Dermis microvascular lymphatic vessel endothelial cell (primary cell): ENCODE measurements around the gene FLOT1. TPM values are rescaled to one million over a fixed set of nuclear protein-coding genes. Genes with fewer than 3 reads are reported as not detected.

Source experiments
- DNase-seq, 2 donors: peaks; one replicate each; pipeline versions ENCODE4 v3.0.0 to v3.0.0-alpha.2; 2010; ENCODE audit warnings: low read depth in 2 of 2
- total RNA-seq: library from RNA; depleted of rRNA; stranded (reverse); fragments of >200 nt; gene quantifications from 2 replicates; pipeline ENCODE4 v1.2.1, GENCODE V29; 2014

Gene FLOT1
- total RNA-seq, 1 donor from 2014 or later, result 55.2 TPM

GRCh38 chr6:30705620-30706019 lies 36.9 kb downstream of the FLOT1 start:
- DNase-seq, result no peak

DNA sequence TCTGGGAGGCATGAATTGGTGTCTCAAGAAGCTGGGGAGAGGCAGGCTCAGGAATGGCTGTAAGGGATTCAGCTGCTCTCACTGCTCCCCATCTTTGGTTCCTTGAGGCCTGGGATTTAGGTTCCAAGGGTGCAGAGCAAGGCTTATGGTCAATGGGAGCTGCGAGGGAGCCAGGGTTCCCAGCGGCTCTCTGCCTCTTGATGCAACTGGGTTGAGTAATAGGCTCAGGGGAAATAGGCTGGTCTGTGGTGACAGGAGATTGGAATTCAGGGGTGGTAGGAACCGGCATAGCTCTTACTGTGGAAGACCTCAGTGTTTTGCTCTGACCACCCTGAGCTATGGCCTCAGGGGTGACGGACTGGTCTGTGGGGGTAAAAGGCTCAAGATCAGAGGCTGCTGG lies 38.7 kb downstream of the FLOT1 start:
- DNase-seq, result no peak

GRCh38 chr6:30703011-30703410 lies 39.5 kb downstream of the FLOT1 start:
- DNase-seq, result no peak

DNA sequence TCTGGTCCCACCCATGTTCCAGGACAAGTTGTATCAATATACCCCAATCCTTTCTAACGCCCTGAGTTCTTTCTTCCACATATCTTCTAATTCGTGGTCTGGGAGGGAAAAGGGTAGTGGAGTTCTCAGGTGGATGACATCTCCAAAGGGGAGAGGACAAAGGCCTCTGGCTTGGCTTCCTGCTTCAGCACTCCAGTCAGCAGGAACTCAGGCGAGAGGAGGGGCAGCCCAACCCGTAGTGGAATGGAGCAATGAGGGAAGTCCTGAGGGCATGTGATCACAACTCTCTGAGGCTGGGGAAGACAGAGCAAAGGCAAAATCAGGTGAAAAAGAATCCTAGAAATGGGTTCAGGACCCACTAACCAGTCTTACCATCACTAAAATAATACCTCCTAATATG lies 42.1 kb downstream of the FLOT1 start:
- DNase-seq, result no peak

DNA sequence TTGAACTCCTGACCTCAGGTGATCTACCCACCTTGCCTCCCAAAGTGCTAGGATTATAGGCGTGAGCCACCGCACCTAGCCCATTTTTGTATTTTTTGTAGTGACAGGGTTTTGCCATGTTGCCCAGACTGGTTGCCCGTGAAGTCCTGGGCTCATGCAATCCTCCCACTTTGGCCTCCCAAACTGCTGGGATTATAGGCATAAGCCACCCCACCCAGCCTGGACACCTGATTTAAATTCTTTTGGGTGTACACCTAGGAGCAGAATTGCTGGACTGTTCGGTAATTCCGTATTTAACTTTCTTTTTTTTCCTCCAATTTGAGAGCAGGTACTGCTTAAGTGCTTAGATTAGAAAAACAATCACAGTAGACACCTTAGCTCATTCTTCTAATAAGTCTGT lies 46.1 kb downstream of the FLOT1 start:
- DNase-seq, result no peak

DNA sequence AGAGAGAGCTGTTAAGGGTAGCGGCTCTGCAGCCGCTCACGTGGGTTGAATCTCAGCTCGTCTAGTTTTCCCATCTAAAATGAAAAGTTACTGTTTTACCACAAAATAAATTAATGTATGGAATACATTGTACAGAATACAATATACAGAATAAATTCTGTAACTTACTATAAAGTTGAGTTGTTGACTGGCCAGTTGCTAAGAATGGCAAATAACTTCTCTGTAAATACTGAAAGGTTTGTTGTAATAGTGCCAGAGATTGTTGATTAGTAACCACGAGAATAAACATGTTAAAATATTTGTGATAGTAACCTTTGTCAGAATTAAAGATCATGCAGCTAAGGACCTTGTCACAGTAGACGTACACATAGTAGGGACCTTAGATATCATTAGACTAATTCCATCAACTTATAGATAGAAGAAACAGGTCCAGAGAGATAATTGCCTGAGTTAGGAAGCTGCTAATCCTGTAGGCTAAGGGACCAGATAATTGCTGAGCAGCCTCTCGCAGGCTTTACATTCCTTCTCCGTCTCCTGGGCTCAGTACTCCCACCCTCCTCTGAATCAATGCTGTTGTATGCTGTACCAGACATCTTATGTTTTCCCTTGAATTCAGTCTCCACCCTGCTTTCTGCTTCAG lies 51.2 kb downstream of the FLOT1 start:
- no peak for DNase-seq

DNA sequence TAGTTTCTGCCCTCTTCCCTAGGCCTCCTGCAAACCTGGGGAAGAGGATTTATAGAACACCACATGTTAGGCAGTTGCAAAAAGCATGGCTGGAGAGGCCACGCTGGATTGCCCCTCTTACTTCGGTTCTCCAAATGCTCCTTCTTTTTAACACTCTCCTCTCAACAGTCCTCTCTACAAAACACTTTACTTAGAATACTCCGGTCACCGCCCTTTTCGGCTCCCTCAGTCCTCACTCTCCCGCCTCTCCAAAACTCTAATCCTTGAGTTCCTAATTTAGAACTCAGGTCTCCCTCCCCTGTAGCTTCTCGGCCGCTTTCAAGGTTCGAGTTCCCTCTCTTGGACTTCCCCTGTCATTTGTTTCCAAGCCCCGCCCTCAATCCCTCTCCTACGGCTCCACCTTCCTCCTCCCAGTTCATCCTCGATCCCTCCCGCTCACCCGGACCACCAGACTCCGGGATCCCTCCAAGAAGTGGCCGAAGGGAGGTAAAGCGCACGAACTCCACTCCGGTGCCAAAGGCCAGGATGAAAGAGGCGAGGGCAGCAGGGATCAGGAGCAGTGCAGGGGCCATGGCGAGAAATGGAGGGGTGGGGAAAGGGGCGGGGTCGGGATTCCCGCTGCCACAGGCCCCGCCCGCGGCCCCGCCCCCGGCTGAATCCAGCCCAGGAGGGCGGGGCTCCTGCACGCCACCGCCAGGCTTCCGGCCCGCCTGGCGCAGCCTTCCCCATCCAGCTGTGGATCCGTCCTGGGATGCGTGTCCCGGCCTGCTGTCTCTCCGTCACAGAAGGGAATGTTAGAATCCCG lies 51.9 kb downstream of the FLOT1 start, which contains the start of gene NRM:
TSS of gene NRM (minus strand) at position 582 of the 805 bp plus-strand sequence. CDS start at position 572, 10 bp downstream.
- peak; percentile 59 to 83 for DNase-seq

DNA sequence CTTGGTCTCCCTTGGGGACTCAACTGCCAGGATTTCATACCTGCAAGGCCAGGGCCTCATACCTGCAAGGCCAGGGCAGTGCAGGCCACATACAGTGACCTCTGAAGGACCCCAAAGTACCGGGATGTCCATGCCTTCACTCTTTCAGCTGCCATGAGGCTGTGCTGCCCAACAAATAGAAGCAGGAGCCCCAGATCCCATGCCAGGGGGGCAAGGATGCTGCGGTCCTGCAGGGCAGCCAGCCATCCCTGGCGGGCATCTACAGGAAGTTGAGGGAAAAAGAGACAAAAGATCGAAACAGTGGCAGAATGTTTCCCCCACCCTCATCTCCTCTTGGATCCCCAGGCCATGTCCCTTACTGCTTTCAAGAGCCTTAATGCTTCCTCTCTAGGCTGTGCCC lies 52.5 kb downstream of the FLOT1 start:
- DNase-seq, result no peak

DNA sequence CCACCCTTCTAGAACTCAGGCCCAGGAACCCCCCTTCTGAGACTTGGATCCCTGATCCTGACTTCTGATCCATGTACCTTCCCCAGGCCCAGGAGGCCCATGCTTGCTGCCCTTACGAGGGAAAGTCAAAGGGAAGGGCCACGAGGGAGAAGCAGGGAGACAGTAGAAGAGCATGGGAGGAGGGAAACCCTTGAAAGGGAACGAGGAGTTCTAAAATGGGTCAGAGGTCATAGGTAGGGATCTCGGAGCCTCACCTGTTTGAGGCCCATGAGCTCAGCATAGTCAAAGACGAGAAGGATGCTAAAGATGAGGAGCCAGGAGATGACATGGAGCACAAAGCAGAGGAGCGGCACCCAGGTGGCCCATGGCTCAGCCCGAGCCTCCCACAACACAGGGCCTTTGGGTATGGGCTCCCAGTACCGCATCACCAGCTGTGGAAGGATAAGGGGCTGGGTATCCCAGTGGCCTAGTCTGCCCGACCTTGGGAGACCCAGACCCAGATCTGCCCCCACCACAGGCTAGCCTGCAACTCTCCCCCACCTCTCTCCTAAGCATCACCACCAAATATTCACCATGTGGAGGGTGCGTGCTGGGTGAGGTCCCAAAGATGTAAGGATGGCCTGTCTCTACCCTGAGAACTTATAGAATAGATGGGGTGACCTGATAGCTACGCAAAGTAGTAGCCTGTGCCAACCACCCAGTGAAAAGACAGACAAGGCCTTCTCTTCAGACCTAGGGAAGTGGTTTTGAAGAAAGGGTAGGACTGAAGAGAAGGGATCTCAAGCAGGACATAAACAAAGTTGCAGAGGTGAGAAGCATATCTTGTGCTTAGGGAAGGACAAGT lies 53.2 kb downstream of the FLOT1 start:
- no peak for DNase-seq

GRCh38 chr6:30688569-30688968 lies 53.9 kb downstream of the FLOT1 start:
- no peak for DNase-seq

GRCh38 chr6:30687659-30688431 lies 54.6 kb downstream of the FLOT1 start:
- DNase-seq, result peak in 1 of 2 donors; percentile 30

DNA sequence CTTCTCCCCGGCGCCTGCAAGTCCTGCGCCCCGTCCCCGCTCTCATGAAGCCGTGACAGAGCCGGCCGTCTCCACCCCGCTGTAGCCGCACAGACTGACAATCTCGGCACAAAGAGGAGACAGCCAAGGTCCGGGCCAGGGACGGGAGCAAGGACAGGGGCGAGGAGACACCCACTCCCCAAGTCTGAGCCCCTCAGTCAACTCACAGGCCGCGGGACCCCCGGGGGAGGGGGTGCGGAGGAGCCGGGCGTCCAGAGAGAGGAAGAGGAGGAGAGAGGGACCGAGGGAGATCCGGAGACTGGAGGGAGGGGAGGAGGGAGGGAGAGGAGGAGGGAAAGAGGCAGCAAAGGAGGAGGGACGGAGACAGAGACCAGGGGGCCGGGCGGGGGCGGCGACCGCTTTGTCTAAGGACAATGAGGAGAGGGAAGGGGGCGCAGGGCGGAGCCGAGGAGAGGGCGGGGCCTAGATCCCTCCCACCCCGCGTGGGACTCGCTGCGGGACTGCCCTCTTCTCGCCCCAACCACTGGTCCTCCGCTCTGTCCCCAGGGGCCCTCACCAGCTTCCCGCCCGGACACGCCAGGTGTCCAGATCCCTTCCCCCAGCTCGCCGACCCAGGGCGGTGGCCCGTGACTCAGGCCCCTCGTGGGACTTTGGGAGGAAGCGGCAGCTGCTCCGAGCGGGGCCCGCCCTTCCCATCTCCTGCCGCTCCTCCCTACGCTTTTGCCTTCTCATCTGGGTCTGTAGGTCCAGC lies 55.4 kb downstream of the FLOT1 start:
- DNase-seq, result peak; percentile 72 to 96

DNA sequence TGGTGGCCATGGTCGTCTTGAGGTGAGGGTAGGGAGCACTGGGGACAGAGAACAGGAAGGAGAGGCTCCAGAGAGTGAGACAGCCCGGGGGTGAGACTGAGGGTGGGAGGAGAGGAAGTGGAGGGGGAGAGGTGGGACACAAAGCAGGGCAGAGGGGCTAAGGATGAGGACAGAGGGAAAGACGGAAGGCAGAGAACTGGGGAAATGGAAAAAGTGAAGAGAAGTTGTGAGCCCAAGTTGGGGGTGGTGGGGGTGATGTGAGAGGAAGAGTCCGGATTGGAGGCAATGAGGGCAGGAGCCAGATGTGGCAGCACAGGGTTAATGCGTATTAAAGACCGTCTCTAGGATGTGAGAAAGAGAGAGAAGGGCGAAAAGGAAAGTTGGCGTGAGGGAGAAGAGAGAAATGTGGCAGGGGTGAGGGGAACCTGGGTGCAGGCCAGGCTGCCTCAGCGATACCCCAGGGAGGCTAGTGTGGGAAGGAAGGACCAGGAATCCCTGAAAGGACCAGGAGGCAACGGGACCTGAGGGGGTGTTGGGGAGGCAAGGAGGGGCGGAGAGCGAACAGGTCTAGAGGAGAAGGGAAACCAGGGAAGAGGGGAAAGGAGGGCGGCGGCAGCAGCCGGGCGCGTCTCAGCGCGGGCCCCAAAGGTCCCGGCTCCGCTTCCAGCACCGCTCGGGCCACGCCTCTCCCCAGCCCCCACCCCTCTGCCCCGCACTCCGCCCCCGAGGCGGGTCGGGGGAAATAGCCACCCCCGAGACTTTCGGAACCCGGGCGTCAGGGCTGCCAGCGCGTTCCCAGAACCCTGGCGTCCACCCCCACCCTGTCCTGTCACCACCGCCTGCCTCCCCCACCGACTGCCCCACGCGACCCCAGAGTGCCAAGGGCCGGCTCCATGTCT lies 56.2 kb downstream of the FLOT1 start, which contains the start of gene PPP1R18:
TSS of gene PPP1R18 (minus strand) at position 637 of the 899 bp plus-strand sequence. CDS start at position 10, 627 bp downstream.
- peak in 1 of 2 donors; percentile 74 for DNase-seq

DNA sequence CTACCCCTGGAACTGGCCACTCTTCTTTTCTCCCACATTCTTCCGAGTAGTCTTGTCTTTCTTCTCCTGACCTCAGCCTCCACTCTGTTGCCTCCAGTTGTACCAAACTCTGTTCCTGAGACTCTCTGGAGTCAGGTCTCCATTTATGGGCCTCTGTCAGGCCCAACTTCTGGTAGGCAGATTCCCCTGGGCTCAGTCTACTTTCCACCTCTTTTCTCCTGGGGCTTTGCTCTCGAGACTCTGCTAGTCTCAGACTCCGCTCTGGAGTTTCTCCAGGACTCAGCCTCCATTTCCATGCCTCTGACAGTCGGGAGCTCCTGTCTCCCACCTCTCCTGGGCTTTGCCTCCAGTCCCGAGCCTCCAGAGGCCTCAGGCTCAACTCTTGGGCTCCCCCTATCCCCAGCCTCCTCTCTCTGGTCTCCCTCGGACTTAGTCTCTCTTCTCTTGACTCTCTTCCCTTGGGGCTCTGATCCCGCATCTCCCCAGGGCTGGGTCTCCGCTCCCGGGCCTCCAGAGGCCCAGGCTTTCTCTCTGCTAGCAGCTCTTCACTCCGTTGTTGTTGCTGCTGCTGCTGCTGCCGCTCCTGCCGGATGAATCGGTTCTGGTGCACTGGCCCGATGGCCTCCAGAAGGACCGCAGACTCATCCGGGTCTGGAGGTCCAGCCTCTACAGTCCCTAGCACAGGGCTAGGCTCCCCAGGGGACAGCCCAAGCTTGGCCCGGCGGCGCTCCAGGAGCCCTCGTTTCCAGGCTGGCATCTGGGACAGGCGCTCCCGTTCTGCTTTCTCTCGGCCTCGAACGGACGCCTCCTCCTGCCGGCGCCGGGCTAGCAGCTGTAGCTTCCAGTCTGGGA lies 57.1 kb downstream of the FLOT1 start:
- DNase-seq, result peak in 1 of 2 donors; percentile 68

- DNase-seq, result peak in 1 of 2 donors; percentile 66
Observed at GRCh38 chr6:30684386-30685156, 57.9 kb downstream of the FLOT1 start.

DNA sequence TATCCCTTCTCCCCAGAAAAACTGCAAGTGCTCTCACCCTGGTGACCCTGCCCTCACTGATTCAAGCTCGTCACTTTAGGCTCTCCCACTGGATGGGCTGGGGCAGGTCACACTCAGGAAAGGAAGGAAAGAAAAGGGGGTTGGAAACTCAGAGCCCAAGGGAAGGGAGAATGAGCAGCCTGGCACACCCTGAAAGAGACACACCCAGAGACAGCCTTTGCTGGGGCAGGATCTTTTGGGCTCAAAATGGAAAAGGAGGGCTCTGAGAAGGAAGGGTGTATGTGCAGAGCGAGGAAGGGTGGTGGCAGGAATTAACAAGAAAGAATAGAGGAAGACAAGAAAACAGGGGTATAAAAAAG lies 58.5 kb downstream of the FLOT1 start:
- DNase-seq, result no peak

DNA sequence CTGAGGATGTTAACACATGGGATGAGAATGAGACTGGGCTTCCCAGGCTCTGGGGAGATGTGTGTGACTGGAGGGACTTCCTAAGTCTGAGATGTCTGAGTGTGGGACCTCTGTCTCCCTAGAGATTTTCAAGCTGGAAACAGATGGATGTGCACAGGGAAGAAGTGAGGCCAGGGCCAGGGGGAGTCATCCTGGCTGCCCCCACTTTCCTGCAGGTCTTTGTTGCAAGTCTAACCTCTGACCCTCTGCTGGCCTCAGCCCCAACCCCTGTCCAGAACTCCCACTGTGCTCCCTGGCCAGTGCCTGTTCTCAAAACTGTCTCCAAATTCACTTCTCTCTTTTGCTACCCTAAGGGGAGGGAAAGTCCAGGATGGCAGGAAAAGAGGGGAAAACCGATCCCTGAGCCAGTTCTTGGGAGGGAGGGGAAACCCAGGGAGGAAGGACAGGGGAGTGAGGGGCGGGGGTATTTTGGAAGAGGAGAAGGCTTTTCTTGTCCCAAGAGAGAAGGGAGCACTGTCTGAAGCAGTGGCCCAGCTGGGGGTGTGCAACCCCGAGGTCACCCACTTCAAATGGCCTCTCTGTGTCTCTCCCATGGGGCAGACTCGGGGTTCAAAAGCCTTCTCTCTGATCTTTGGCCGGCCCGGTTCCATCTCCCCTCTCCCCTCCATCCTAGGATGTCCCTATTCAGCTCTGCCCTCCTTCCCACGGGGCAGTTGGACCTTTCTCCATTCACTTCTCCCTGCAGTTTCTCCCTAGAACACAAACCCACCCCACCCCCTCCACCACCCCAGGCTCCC lies 59.1 kb downstream of the FLOT1 start:
- peak in 1 of 2 donors; percentile 51 for DNase-seq
